Activated T-helper 2 cell treated with anti-CD3 and anti-CD28 coated beads, Interferon-gamma antibody, Interleukin-2, Interleukin-4, amounts not matched to agents 10 μg/mL and 5 μg/mL and 100 μg/mL, durations not matched to agents 14 hours and 24 hours and 36 hours (primary cell): Measurements from ENCODE around the gene ECSCR. TPM values are rescaled to one million over a fixed set of nuclear protein-coding genes. Genes with fewer than 3 reads are reported as not detected.
A peak's percentile ranks its signal among the peaks of the same experiment; 100 is the strongest.

Source experiments
- DNase-seq: peaks from one replicate; pipeline ENCODE4 v3.0.0; 2021; ENCODE audit warnings: low spot score
- H3K27ac Mint-ChIP-seq: one replicate; pipeline ENCODE4 v1.8.0; 2021; ENCODE audit warnings: mixed read lengths
- H3K27me3 Mint-ChIP-seq: one replicate; pipeline ENCODE4 v1.8.0; 2021; ENCODE audit warnings: low read depth, mixed read lengths
- H3K36me3 Mint-ChIP-seq: one replicate; pipeline ENCODE4 v1.8.0; 2021; ENCODE audit warnings: low read depth, mixed read lengths
- H3K4me1 Mint-ChIP-seq: one replicate; pipeline ENCODE4 v1.8.0; 2021; ENCODE audit warnings: low read depth, mixed read lengths
- H3K4me3 Mint-ChIP-seq: one replicate; pipeline ENCODE4 v1.8.0; 2021; ENCODE audit warnings: low read depth, mild to moderate bottlenecking, moderate library complexity, mixed read lengths
- H3K9me3 Mint-ChIP-seq: one replicate; pipeline ENCODE4 v1.8.0; 2021; ENCODE audit warnings: mixed read lengths
- intact Hi-C: fragments of 100-400 bp; cut with micrococcal nuclease; formaldehyde crosslinking; loops from one replicate; pipeline ENCODE4 v1.15.1; 2023
- total RNA-seq: library from RNA; stranded (reverse); gene quantifications from 2 replicates; pipeline ENCODE4 v1.2.3, GENCODE V29; 2022

Gene ECSCR
- total RNA-seq, 1 donor from 2014 or later = 1.0 TPM

DNA sequence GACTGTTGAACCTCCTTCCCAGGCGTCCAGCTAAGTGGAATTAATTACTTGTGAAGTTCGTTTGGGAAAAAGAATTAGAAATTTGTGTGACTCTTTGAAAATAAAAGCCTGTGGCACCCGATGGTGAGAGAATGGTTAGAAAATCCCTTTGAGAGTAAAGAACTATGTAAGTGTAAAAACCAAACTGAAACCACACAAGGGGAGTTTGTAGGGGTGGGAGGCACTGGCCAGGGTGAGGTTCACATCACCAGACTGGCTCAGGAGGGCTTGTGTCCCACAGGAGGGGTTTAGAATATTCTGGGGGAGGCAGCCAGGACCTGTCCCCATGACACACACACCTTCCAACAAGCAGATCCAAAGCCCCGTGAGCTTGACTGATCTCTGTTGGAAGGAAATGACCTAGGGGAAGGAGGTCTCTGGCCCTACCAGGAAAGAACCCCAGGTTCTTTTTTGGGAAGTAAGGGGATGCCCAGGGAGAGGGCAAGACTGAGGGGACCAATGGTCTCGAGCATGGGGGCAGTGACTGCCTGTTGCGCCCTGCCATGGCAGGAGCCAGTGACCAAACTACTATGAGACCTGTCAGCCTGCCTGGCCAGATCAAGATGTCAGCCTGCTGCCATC is 62.9 kb downstream of the ECSCR start:
- Mint-ChIP-seq H3K36me3 (peaks cover 38% of the 10 kb centered on the region), H3K27me3 (no peaks in the 10 kb centered on the region), H3K4me1 (peaks cover 41% of the 10 kb centered on the region), H3K27ac (peak overlapping the region; percentile 57), H3K4me3 (no peak overlapping the region), H3K9me3 (no peaks in the 10 kb centered on the region)
- no peak for DNase-seq
- intact Hi-C loops = no loop called here

Other genes with a start within 250 kb of the ECSCR start
- gene MATR3, start 169.0 kb downstream of the ECSCR start, total RNA-seq = 259 TPM in 2 replicates
- gene PAIP2, start 120.9 kb downstream of the ECSCR start, total RNA-seq = 98.2 and 107 TPM in 2 replicates
- gene SLC23A1, start 79.4 kb downstream of the ECSCR start, total RNA-seq = 2.1 and 4.2 TPM in 2 replicates
- 48.3 and 53.6 TPM in 2 replicates for gene MZB1, start 72.8 kb downstream of the ECSCR start, total RNA-seq
- gene PROB1, start 67.6 kb downstream of the ECSCR start, total RNA-seq = 7.7 and 8.3 TPM in 2 replicates
- gene SPATA24, start 58.7 kb downstream of the ECSCR start, total RNA-seq = 4.7 and 4.8 TPM in 2 replicates
- gene DNAJC18, start 23.2 kb downstream of the ECSCR start, total RNA-seq = 29.8 and 35.8 TPM in 2 replicates
- 0.23 and 0.25 TPM in 2 replicates for gene SMIM33, start 8.3 kb upstream of the ECSCR start, total RNA-seq
- gene STING1, start 20.0 kb upstream of the ECSCR start, total RNA-seq = 167 and 169 TPM in 2 replicates
- gene UBE2D2, start 98.6 kb upstream of the ECSCR start, total RNA-seq = 249 and 262 TPM in 2 replicates
- 1.3 and 2.9 TPM in 2 replicates for gene CXXC5, start 185.6 kb upstream of the ECSCR start, total RNA-seq